NB4 (cell line): ENCODE results near the gene TRERF1.

Experiments
- DNase-seq: peaks from one replicate; pipeline ENCODE4 v3.0.0; 2010; ENCODE audit warnings: low read depth
- H3K4me3 ChIP-seq: one replicate; pipeline ENCODE4 v1.5.1; 2011; ENCODE audit warnings: mild to moderate bottlenecking, low read depth, low read length, moderate library complexity
- MAX ChIP-seq: IDR thresholded peaks from 2 replicates; pipeline ENCODE4 v1.6.1; 2011; ENCODE audit warnings: low read depth, low read length
- MYC ChIP-seq: IDR thresholded peaks from 2 replicates; pipeline ENCODE4 v1.6.1; 2011; ENCODE audit warnings: low read depth, low read length
- POLR2A ChIP-seq: IDR thresholded peaks from 2 replicates; pipeline ENCODE4 v1.6.1; 2011; ENCODE audit warnings: mild to moderate bottlenecking; ENCODE audit not compliant: insufficient read length; ENCODE audit errors: extremely low read depth
- TF ChIP-seq, protein P1 (sequence below): IDR thresholded peaks from one replicate; pipeline ENCODE4 v1.5.1; 2012; ENCODE audit warnings: low read depth, low read length

Gene TRERF1

DNA sequence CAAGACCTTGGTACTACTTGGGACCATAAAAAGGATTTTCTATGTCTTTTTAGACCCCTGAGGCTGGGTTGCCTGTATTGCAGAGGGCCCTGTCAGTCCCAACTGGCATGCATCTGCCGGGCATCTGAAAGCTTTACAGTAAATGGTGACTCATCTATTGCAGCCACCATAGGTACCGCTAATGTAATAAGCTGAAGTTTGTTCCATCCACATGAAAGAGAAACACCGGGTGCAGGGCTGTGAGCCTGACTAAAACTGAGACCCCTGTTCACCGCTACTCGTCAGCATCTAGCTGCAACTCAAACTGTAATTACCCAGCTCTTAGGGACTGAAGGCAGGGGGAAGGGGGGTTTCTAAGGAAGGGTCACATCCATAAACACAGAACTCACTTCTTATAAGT is 49.5 kb downstream of the TRERF1 start:
- TF ChIP-seq POLR2A (no peak), MYC (no peak), MAX (no peak)
- TF ChIP-seq, protein P1, sequence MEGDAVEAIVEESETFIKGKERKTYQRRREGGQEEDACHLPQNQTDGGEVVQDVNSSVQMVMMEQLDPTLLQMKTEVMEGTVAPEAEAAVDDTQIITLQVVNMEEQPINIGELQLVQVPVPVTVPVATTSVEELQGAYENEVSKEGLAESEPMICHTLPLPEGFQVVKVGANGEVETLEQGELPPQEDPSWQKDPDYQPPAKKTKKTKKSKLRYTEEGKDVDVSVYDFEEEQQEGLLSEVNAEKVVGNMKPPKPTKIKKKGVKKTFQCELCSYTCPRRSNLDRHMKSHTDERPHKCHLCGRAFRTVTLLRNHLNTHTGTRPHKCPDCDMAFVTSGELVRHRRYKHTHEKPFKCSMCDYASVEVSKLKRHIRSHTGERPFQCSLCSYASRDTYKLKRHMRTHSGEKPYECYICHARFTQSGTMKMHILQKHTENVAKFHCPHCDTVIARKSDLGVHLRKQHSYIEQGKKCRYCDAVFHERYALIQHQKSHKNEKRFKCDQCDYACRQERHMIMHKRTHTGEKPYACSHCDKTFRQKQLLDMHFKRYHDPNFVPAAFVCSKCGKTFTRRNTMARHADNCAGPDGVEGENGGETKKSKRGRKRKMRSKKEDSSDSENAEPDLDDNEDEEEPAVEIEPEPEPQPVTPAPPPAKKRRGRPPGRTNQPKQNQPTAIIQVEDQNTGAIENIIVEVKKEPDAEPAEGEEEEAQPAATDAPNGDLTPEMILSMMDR, result no peak
- H3K4me3 ChIP-seq, result no peak overlapping the region
- peak; percentile 44 for DNase-seq

DNA sequence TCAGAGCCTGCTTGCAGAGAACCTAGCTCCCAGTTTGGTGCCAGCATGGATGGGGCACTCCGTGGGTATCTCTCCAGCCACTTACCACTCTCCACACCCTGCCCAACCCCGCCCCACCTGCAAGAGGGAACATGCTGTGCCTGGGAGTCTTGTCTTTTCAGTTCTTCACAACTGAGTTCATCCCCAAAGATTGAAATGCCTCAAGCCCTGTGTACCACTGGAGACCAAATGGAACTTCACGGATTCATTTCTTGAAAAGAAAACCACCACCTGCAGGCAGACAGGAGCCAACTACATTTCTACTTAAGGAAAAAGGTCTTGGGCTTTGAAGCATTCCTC is 50.1 kb downstream of the TRERF1 start:
- no peak for DNase-seq
- TF ChIP-seq, protein P1, result no peak
- TF ChIP-seq POLR2A, result no peak
- no peak for TF ChIP-seq MAX
- TF ChIP-seq MYC, result no peak
- no peak overlapping the region for H3K4me3 ChIP-seq

GRCh38 chr6:42400886-42401612 is 50.7 kb downstream of the TRERF1 start:
- H3K4me3 ChIP-seq, result no peak overlapping the region
- TF ChIP-seq POLR2A, result no peak
- TF ChIP-seq MAX, result no peak
- TF ChIP-seq, protein P1, result no peak
- no peak for TF ChIP-seq MYC
- DNase-seq, result no peak

DNA sequence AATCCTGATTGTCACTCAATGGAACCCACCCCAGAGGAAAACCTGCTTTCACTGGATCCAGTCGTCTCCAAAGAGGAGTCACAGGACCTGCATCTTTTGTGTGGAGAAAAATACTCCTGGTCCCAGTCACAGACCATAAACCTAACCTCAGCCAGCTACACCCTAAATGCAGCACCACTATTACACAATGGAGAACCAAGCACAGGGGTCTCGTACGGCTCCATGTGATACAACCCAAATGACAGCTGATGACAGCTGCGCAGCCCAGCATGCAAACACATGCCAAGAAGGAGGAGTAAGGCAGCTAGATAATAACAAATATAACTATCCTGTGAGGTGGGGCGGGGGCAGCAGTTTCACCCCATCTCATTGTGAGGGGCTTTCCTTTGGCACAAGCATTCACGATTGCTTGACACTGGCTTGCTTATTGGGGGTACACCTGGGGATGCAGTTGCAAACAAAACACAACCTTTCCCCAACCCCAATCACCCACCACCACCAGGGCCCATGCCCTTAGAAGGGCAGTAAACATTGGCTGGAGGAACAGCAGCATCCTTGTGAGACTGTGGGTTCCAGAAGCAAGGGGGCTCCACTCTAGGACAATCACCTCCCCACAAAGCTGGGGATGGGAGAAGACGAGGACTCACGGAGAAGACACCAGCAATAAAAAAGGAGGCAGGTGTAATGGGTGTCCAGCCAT is 51.5 kb downstream of the TRERF1 start:
- no peak overlapping the region for H3K4me3 ChIP-seq
- TF ChIP-seq MAX, result no peak
- no peak for TF ChIP-seq POLR2A
- no peak for DNase-seq

- DNase-seq, result peak; percentile 36
- no peak overlapping the region for H3K4me3 ChIP-seq
- TF ChIP-seq, protein P1, result peak; percentile 40
- TF ChIP-seq POLR2A (no peak), MYC (no peak), MAX (no peak)
Measured at GRCh38 chr6:42396720-42397119, 55.0 kb downstream of the TRERF1 start.

GRCh38 chr6:42394881-42395620 is 56.7 kb downstream of the TRERF1 start:
- DNase-seq, result peak; percentile 44
- 0 out of 2 replicates have a peak, but pooled peaks have one; percentile 45 for TF ChIP-seq MAX
- TF ChIP-seq, protein P1, result no peak
- no peak overlapping the region for H3K4me3 ChIP-seq
